ENCODE results near the gene TSEN34. TPM values are rescaled to one million over a fixed set of nuclear protein-coding genes. Genes with fewer than 3 reads are reported as not detected.

Gene TSEN34
- total RNA-seq, 1 donor from 2014 or later, result 38.6 TPM

DNA sequence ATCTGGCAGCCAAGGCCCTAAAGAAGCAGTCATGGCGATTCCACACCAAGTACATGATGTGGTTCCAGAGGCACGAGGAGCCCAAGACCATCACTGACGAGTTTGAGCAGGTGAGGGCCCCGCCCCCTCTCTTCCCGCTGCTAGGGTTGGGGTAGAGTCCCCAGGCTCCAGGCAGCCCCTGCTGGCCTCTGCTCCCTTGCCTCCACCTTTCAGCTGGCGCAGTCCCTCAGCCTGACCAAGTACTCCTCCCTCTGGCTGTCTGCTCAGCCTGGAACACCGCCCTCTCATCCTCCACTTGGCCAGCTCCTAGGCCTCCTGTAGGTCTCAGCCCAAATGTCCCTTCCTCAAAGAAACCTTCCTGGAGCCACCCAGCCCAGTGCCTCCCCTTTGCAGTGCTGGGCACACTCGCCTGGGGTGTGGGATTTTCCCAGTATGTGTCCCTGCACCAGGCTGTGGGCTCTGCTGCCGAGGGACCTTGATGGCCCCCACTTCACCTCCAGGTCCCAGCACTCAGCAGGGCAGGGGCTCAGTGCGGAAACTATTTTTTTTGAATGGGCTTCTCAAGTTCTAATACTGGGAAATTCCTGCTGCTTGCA, 37.3 kb upstream of the TSEN34 start:
- Mint-ChIP-seq H3K36me3 (ENCODE audit: insufficient read depth) (peaks cover 21% of the 10 kb centered on the region), H3K27ac (no peak overlapping the region), H3K4me1 (ENCODE audit: low read depth) (peaks cover 5% of the 10 kb centered on the region), H3K4me3 (ENCODE audit: low read depth) (no peak overlapping the region), H3K27me3 (no peaks in the 10 kb centered on the region), H3K9me3 (ENCODE audit: low read depth) (no peaks in the 10 kb centered on the region)
- no peak for DNase-seq (ENCODE audit: low spot score, unreplicated experiment)
- TF ChIP-seq, protein P1, sequence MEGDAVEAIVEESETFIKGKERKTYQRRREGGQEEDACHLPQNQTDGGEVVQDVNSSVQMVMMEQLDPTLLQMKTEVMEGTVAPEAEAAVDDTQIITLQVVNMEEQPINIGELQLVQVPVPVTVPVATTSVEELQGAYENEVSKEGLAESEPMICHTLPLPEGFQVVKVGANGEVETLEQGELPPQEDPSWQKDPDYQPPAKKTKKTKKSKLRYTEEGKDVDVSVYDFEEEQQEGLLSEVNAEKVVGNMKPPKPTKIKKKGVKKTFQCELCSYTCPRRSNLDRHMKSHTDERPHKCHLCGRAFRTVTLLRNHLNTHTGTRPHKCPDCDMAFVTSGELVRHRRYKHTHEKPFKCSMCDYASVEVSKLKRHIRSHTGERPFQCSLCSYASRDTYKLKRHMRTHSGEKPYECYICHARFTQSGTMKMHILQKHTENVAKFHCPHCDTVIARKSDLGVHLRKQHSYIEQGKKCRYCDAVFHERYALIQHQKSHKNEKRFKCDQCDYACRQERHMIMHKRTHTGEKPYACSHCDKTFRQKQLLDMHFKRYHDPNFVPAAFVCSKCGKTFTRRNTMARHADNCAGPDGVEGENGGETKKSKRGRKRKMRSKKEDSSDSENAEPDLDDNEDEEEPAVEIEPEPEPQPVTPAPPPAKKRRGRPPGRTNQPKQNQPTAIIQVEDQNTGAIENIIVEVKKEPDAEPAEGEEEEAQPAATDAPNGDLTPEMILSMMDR (IDR thresholded peaks at IDR 0.05; ENCODE audit: unreplicated experiment), result no peak

DNA sequence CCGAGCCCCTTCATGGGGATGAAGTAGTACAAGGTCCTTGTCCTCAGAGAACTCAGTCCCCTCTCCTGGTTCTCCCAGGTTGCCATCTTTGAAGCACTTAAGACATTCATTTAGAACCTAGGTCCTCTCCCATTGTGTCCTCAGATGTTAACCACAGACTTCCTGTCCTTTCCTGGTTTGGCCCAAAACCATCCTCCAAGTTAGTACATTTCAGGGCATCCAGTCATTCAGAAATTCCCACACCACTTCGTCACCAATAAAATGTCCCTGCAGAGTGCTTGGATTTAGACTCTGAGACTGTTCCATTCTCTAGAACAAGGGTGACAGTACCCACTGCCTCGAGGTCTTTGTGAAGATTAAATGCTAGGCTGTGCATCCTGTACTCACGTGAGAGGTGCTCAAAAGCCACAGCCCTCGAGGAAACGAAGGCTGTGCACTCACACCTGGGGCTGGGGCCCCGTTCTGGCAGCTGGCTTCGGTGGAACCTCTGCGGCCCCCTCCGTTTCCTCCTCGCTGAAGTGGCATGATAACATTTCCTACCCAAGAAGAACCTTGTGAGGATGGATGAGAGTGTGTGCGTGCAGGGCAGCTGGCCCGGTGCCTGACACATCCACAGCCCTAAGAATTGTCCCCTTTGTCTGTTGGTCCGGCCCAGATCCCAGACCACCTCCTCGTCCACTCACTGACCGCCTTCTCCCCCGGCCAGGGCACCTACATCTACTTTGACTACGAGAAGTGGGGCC, 36.3 kb upstream of the TSEN34 start:
- DNase-seq (ENCODE audit: low spot score, unreplicated experiment), result no peak
- TF ChIP-seq, protein P1 (IDR thresholded peaks at IDR 0.05; ENCODE audit: unreplicated experiment), result no peak
- no peak overlapping the region for H3K4me3 Mint-ChIP-seq (ENCODE audit: low read depth)
- H3K4me1 Mint-ChIP-seq (ENCODE audit: low read depth), result peaks cover 7% of the 10 kb centered on the region
- no peaks in the 10 kb centered on the region for H3K27me3 Mint-ChIP-seq
- H3K27ac Mint-ChIP-seq, result no peak overlapping the region
- peaks cover 21% of the 10 kb centered on the region for H3K36me3 Mint-ChIP-seq (ENCODE audit: insufficient read depth)
- H3K9me3 Mint-ChIP-seq (ENCODE audit: low read depth), result no peaks in the 10 kb centered on the region

DNA sequence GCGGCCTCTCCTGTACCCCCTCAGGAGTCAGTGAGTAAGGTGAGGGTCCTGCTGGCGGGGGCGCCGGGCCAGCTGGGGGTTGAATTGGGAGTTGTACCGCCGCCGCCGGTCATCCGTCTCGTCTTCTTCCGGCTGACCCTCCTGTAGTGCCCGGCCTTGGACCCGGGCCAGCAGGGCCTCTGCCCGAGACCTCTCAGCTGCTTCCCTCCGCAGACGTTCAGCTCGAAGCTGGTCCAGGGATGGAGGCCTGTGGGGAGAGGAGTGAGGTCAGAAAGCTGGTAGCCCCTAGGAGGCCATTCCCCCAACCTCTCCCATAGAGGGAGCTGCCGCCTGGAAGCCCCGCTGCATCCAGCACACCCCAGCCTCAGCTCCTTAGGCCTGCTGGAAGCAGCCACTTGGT, 35.4 kb upstream of the TSEN34 start:
- H3K27ac Mint-ChIP-seq, result no peak overlapping the region
- peaks cover 16% of the 10 kb centered on the region for H3K4me1 Mint-ChIP-seq (ENCODE audit: low read depth)
- DNase-seq (ENCODE audit: low spot score, unreplicated experiment), result no peak
- no peaks in the 10 kb centered on the region for H3K27me3 Mint-ChIP-seq
- H3K9me3 Mint-ChIP-seq (ENCODE audit: low read depth), result no peaks in the 10 kb centered on the region
- peaks cover 18% of the 10 kb centered on the region for H3K36me3 Mint-ChIP-seq (ENCODE audit: insufficient read depth)
- TF ChIP-seq, protein P1 (IDR thresholded peaks at IDR 0.05; ENCODE audit: unreplicated experiment), result no peak
- H3K4me3 Mint-ChIP-seq (ENCODE audit: low read depth), result no peak overlapping the region

DNA sequence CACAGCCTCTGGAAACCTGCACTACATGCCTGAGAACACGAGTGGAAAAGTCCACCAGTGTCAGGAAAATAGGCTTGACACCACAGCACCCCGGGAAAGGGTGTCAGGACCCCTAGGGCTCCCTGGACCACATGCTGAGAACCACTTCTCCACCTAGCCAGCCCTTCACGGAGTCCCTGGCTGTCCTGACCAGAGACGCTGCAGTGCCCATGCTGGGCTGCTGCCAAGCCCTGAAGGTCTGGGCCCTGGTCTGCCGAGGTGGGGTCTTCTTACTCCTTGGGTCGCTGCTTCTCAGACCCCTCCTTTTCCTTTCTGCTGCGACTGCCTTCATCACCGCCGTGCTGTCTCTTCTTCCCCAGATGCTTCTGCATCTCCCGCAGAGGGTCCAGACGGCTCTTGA, 34.6 kb upstream of the TSEN34 start:
- Mint-ChIP-seq H3K27me3 (no peaks in the 10 kb centered on the region), H3K27ac (peak overlapping the region; percentile 71), H3K9me3 (ENCODE audit: low read depth) (no peaks in the 10 kb centered on the region), H3K36me3 (ENCODE audit: insufficient read depth) (peaks cover 18% of the 10 kb centered on the region), H3K4me3 (ENCODE audit: low read depth) (no peak overlapping the region), H3K4me1 (ENCODE audit: low read depth) (peaks cover 20% of the 10 kb centered on the region)
- TF ChIP-seq, protein P1 (IDR thresholded peaks at IDR 0.05; ENCODE audit: unreplicated experiment), result no peak
- no peak for DNase-seq (ENCODE audit: low spot score, unreplicated experiment)

DNA sequence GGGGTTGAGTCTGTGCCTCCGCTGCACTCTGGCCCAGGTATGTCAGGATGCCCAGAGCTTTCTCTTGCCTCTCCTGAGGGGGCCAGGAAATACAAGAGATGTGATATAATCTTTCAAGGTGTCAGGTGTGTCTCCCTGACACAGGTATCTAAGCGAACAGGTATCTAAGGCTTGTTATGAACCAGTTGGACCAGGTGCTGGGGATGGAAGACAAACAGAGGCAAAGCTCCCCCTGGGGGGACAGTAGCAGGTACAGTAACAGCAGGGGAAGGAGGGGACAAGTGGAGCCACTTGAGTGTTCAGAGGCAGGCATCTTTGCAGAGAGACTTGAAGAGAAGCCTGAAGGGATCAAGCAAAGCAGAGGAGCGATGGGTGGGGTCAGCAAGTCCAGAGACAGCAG, 34.2 kb upstream of the TSEN34 start:
- H3K36me3 Mint-ChIP-seq (ENCODE audit: insufficient read depth), result peaks cover 18% of the 10 kb centered on the region
- peak overlapping the region; percentile 71 for H3K27ac Mint-ChIP-seq
- TF ChIP-seq, protein P1 (IDR thresholded peaks at IDR 0.05; ENCODE audit: unreplicated experiment), result no peak
- no peak for DNase-seq (ENCODE audit: low spot score, unreplicated experiment)
- no peaks in the 10 kb centered on the region for H3K27me3 Mint-ChIP-seq
- peaks cover 23% of the 10 kb centered on the region for H3K4me1 Mint-ChIP-seq (ENCODE audit: low read depth)
- H3K9me3 Mint-ChIP-seq (ENCODE audit: low read depth), result no peaks in the 10 kb centered on the region
- peak overlapping the region; percentile 2 for H3K4me3 Mint-ChIP-seq (ENCODE audit: low read depth)
